ENCODE measurements around the gene NTM. TPM values are rescaled to one million over a fixed set of nuclear protein-coding genes. Genes with fewer than 3 reads are reported as not detected.

Gene NTM
- total RNA-seq, 1 experiment from 2014 or later: not detected

DNA sequence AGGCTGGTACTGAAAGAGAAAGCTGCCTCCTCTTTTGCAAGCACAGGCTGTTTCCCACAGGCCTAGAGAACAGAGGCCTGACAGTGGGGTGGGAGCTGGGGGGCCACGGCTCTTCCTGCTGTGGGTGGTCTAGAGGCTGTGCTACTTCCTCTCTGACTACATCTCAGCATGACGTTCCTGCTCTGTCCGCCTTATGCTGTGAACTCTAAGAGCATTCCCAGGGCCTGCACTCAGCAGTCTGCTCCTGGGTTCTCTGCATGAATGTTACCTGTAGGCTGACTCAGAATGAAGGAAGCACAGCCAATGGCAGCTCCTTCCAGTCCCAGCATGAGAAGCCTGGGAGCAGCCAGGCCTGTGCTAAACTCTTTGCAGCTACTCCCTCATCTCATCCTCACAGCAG, 534.3 kb downstream of the NTM start:
- H3K9me2 ChIP-seq (ENCODE audit: insufficient read depth): no peaks in the 10 kb centered on the region
- no TSS peak for BruUV-seq (replicated peaks)
- DNase-seq (ENCODE audit: low read depth, low spot score): no peak
- RAD21 ChIA-PET (ENCODE audit: low non-redundant PET in 1 of 2, low total read pairs in 2 of 2, uncharacterized antibody in 2 of 2, unreplicated experiment in 2 of 2): no interaction called here
- H3K4me3 ChIP-seq (replicated peaks in 1 of 2; ENCODE audit: low read depth in 1 of 2, low read length in 2 of 2): no peak overlapping the region
- H3K4me2 ChIP-seq (ENCODE audit: low read length): no peak overlapping the region
- H3K27me3 ChIP-seq (ENCODE audit: insufficient read depth, low read length): no peaks in the 10 kb centered on the region
- H3K9me3 ChIP-seq (ENCODE audit: control insufficient read depth in 1 of 2, insufficient read depth in 1 of 2, low read depth in 1 of 2, low read length in 2 of 2): peaks cover 3 to 13% of the 10 kb centered on the region in 2 experiments; a peak in 2 of 4 replicates
- H4K20me1 ChIP-seq (ENCODE audit: insufficient read depth): no peaks in the 10 kb centered on the region
- H3K36me3 ChIP-seq (ENCODE audit: control insufficient read depth in 1 of 2, insufficient read depth in 2 of 2, low read length in 2 of 2): no peaks in the 10 kb centered on the region
- CTCF ChIA-PET: no interaction called here
- no peak overlapping the region for H2AFZ ChIP-seq (ENCODE audit: low read depth, low read length, poor library complexity, severe bottlenecking)
- H3K79me2 ChIP-seq (ENCODE audit: insufficient read depth, low read length): no peaks in the 10 kb centered on the region
- intact Hi-C loops (cut with micrococcal nuclease): no loop called here
- ATAC-seq: no peak
- H3K9ac ChIP-seq (ENCODE audit: low read length): no peak overlapping the region
- TF ChIP-seq, protein P1, sequence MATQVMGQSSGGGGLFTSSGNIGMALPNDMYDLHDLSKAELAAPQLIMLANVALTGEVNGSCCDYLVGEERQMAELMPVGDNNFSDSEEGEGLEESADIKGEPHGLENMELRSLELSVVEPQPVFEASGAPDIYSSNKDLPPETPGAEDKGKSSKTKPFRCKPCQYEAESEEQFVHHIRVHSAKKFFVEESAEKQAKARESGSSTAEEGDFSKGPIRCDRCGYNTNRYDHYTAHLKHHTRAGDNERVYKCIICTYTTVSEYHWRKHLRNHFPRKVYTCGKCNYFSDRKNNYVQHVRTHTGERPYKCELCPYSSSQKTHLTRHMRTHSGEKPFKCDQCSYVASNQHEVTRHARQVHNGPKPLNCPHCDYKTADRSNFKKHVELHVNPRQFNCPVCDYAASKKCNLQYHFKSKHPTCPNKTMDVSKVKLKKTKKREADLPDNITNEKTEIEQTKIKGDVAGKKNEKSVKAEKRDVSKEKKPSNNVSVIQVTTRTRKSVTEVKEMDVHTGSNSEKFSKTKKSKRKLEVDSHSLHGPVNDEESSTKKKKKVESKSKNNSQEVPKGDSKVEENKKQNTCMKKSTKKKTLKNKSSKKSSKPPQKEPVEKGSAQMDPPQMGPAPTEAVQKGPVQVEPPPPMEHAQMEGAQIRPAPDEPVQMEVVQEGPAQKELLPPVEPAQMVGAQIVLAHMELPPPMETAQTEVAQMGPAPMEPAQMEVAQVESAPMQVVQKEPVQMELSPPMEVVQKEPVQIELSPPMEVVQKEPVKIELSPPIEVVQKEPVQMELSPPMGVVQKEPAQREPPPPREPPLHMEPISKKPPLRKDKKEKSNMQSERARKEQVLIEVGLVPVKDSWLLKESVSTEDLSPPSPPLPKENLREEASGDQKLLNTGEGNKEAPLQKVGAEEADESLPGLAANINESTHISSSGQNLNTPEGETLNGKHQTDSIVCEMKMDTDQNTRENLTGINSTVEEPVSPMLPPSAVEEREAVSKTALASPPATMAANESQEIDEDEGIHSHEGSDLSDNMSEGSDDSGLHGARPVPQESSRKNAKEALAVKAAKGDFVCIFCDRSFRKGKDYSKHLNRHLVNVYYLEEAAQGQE (IDR thresholded peaks at IDR 0.05; ENCODE audit: low read depth): no peak
- TF ChIP-seq EGR1 (IDR thresholded peaks at IDR 0.05; ENCODE audit: low read depth) (no peak), RAD21 (IDR thresholded peaks at IDR 0.05; ENCODE audit: low read depth) (no peak), FOSL1 (IDR thresholded peaks at IDR 0.05; ENCODE audit: low read depth) (no peak), JUND (IDR thresholded peaks at IDR 0.05) (no peak), EZH2 (IDR thresholded peaks at IDR 0.05) (no peak), SRF (IDR thresholded peaks at IDR 0.05; ENCODE audit: low read depth) (no peak), POLR2A (IDR thresholded peaks at IDR 0.05; ENCODE audit: borderline replicate concordance, extremely low read depth, insufficient read depth, insufficient read length) (no peak), YY1 (IDR thresholded peaks at IDR 0.05; ENCODE audit: extremely low read depth, insufficient replicate concordance, low read depth, low read length) (no peak)
- POLR2A ChIA-PET: no interaction called here
- H3K27ac ChIP-seq (ENCODE audit: low read depth, low read length): no peak overlapping the region
- H3K4me1 ChIP-seq (ENCODE audit: control insufficient read depth in 1 of 2, insufficient read depth in 2 of 2, low read length in 2 of 2): no peaks in the 10 kb centered on the region

All from HCT116 (cell line).